Osteocyte (in vitro differentiated cells): Measurements from ENCODE around the gene PLET1. TPM values are rescaled to one million over a fixed set of nuclear protein-coding genes. Genes with fewer than 3 reads are reported as not detected.

Experiments used
- DNase-seq: peaks from one replicate; pipeline ENCODE4 v3.0.0; 2021; ENCODE audit warnings: mixed read lengths; ENCODE audit not compliant: unreplicated experiment; ENCODE audit errors: extremely low spot score
- H3K27ac Mint-ChIP-seq: one replicate; pipeline ENCODE4 v1.8.0; 2021; ENCODE audit warnings: mild to moderate bottlenecking, mixed read lengths; ENCODE audit not compliant: unreplicated experiment
- H3K27me3 Mint-ChIP-seq: one replicate; pipeline ENCODE4 v1.8.0; 2021; ENCODE audit warnings: mixed read lengths; ENCODE audit not compliant: unreplicated experiment
- H3K36me3 Mint-ChIP-seq: one replicate; pipeline ENCODE4 v1.8.0; 2021; ENCODE audit warnings: mixed read lengths; ENCODE audit not compliant: unreplicated experiment
- H3K4me1 Mint-ChIP-seq: one replicate; pipeline ENCODE4 v1.8.0; 2021; ENCODE audit warnings: mixed read lengths; ENCODE audit not compliant: unreplicated experiment
- H3K4me3 Mint-ChIP-seq: one replicate; pipeline ENCODE4 v1.8.0; 2021; ENCODE audit warnings: mild to moderate bottlenecking, moderate library complexity, mixed read lengths; ENCODE audit not compliant: unreplicated experiment
- H3K9me3 Mint-ChIP-seq: one replicate; pipeline ENCODE4 v1.8.0; 2021; ENCODE audit warnings: mixed read lengths; ENCODE audit not compliant: unreplicated experiment
- CTCF ChIP-seq: fragments of 200-600 bp; sonication (generic); IDR thresholded peaks from 2 replicates; pipeline ENCODE4 v1.5.0; 2021; ENCODE audit warnings: antibody characterized with exemption, mild to moderate bottlenecking, moderate library complexity
- total RNA-seq: library from RNA; stranded (reverse); gene quantifications from 2 replicates; pipeline ENCODE4 v1.2.1, GENCODE V29; 2021

The PLET1 gene
- total RNA-seq, 1 donor from 2014 or later = not detected

- Mint-ChIP-seq H3K4me1 (peaks cover 44% of the 10 kb centered on the region), H3K9me3 (peaks cover 2% of the 10 kb centered on the region), H3K27me3 (no peaks in the 10 kb centered on the region), H3K36me3 (peaks cover 5% of the 10 kb centered on the region), H3K4me3 (no peak overlapping the region), H3K27ac (no peak overlapping the region)
- TF ChIP-seq CTCF = no peak
- no peak for DNase-seq
These were observed 36.7 kb upstream of the PLET1 start for GRCh38 chr11:112297248-112297866.

- peaks cover 49% of the 10 kb centered on the region for H3K4me1 Mint-ChIP-seq
- no peak overlapping the region for H3K4me3 Mint-ChIP-seq
- DNase-seq = no peak
- H3K27ac Mint-ChIP-seq = no peak overlapping the region
- peaks cover 5% of the 10 kb centered on the region for H3K36me3 Mint-ChIP-seq
- no peak for TF ChIP-seq CTCF
- H3K27me3 Mint-ChIP-seq = no peaks in the 10 kb centered on the region
- peaks cover 5% of the 10 kb centered on the region for H3K9me3 Mint-ChIP-seq
These were observed 35.4 kb upstream of the PLET1 start for GRCh38 chr11:112296044-112296443.

- Mint-ChIP-seq H3K4me1 (peaks cover 56% of the 10 kb centered on the region), H3K9me3 (peaks cover 5% of the 10 kb centered on the region), H3K27me3 (no peaks in the 10 kb centered on the region), H3K4me3 (no peak overlapping the region), H3K27ac (peak overlapping the region; percentile 94), H3K36me3 (peaks cover 5% of the 10 kb centered on the region)
- no peak for TF ChIP-seq CTCF
- no peak for DNase-seq
These were observed 34.2 kb upstream of the PLET1 start for GRCh38 chr11:112294688-112295340.

GRCh38 chr11:112293614-112294013 is 33.0 kb upstream of the PLET1 start:
- peaks cover 59% of the 10 kb centered on the region for H3K4me1 Mint-ChIP-seq
- peaks cover 5% of the 10 kb centered on the region for H3K9me3 Mint-ChIP-seq
- no peak for DNase-seq
- no peaks in the 10 kb centered on the region for H3K27me3 Mint-ChIP-seq
- no peak for TF ChIP-seq CTCF
- peak overlapping the region; percentile 94 for H3K27ac Mint-ChIP-seq
- H3K36me3 Mint-ChIP-seq = peaks cover 5% of the 10 kb centered on the region
- H3K4me3 Mint-ChIP-seq = no peak overlapping the region

GRCh38 chr11:112292785-112293407 is 32.2 kb upstream of the PLET1 start:
- peaks cover 5% of the 10 kb centered on the region for H3K36me3 Mint-ChIP-seq
- no peaks in the 10 kb centered on the region for H3K27me3 Mint-ChIP-seq
- DNase-seq = no peak
- H3K27ac Mint-ChIP-seq = peak overlapping the region; percentile 94
- no peak for TF ChIP-seq CTCF
- peaks cover 5% of the 10 kb centered on the region for H3K9me3 Mint-ChIP-seq
- H3K4me3 Mint-ChIP-seq = no peak overlapping the region
- H3K4me1 Mint-ChIP-seq = peaks cover 56% of the 10 kb centered on the region
